ENCODE measurements around the gene CDK16. TPM values are rescaled to one million over a fixed set of nuclear protein-coding genes. Genes with fewer than 3 reads are reported as not detected.

The CDK16 gene
- polyA plus RNA-seq, 1 of the 3 experiments (the other 2 are of a cell fraction) = 116 TPM

DNA sequence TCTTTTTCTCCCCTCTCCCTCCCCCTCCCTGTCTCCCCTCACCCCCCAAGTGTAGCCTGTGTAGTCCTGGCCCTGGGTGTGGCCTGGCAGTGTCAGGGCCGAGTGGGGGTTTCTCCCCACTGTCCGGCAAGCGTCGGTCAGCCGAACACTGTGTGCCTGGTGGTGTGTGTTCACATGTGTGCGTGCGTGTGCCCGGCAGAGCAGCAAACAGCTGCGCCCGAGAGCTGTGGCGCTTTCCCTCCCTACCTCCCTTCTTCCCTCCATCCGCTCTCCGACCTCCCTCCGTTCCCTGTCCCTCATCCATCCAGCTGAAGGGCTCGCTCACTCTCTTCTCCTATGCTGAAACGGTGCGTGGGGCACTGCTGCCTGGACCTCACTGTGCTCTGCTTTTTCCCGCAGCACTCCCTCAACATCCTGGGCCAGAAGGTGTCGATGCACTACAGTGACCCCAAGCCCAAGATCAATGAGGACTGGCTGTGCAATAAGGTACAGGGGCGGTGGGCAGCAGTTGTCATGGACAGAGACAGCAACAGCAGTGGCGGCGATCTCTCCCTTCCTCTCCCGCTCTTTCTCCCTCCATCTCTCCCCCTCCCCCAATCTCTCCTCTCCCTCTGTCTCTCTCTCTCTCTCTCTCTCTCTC lies 42.3 kb upstream of the CDK16 start:
- Histone ChIP-seq H3K27me3 (ENCODE audit: insufficient read depth) (peaks cover 36% of the 10 kb centered on the region; the same call in 1 of the 2 replicates), H3K4me2 (no peak overlapping the region), H3K27ac (ENCODE audit: low read depth in 2 of 2, low read length in 1 of 2) (no peak overlapping the region), H3K9me2 (no peaks in the 10 kb centered on the region), H3K4me3 (ENCODE audit: low read depth in 2 of 2, low read length in 1 of 2) (no peak overlapping the region), H3F3A (replicated peaks; ENCODE audit: insufficient read depth) (no peaks in the 10 kb centered on the region), H3K79me2 (ENCODE audit: insufficient read depth) (no peaks in the 10 kb centered on the region), H3K9me3 (no peaks in the 10 kb centered on the region), H3K9ac (no peak overlapping the region), H3K4me1 (ENCODE audit: control insufficient read depth in 1 of 2, insufficient read depth in 2 of 2, low read depth in 1 of 2, low read length in 1 of 2) (no peaks in the 10 kb centered on the region), H2AFZ (ENCODE audit: low read depth) (no peak overlapping the region), H3K36me3 (replicated peaks in 1 of 2; ENCODE audit: control insufficient read depth in 1 of 2, insufficient read depth in 2 of 2, low read length in 1 of 2) (peaks cover 0 to 12% of the 10 kb centered on the region in 2 experiments), H4K20me1 (ENCODE audit: insufficient read depth) (no peaks in the 10 kb centered on the region)
- CTCF ChIA-PET = interaction anchor here (0.6 to 1.0 kb wide), 2 partner anchors 13 to 600 kb away, joined by 3 to 4 read pairs; no protein-coding TSS in a partner anchor
- DNase-seq = no peak
- TF ChIP-seq MXI1 (IDR thresholded peaks at IDR 0.05; ENCODE audit: low read depth, low read length) (no peak), TEAD4 (IDR thresholded peaks at IDR 0.05; ENCODE audit: borderline replicate concordance, insufficient read depth) (no peak), ELF1 (IDR thresholded peaks at IDR 0.05) (no peak), RXRA (IDR thresholded peaks at IDR 0.05; ENCODE audit: borderline replicate concordance, low read depth) (no peak), NFIC (IDR thresholded peaks at IDR 0.05; ENCODE audit: borderline replicate concordance) (no peak), TAF1 (IDR thresholded peaks at IDR 0.05; ENCODE audit: borderline replicate concordance, low read depth, low read length) (no peak), MEF2A (IDR thresholded peaks at IDR 0.05; ENCODE audit: borderline replicate concordance, low read depth) (no peak), RCOR1 (IDR thresholded peaks at IDR 0.05; ENCODE audit: low read length) (no peak), YY1 (IDR thresholded peaks at IDR 0.05; ENCODE audit: low read depth) (no peak), EP300 (IDR thresholded peaks at IDR 0.05; ENCODE audit: borderline replicate concordance in 1 of 2, low read depth in 1 of 2, low read length in 1 of 2) (no peak), JUND (IDR thresholded peaks at IDR 0.05) (no peak), FOXM1 (IDR thresholded peaks at IDR 0.05; ENCODE audit: low read depth) (no peak)
- TF ChIP-seq, protein P1, sequence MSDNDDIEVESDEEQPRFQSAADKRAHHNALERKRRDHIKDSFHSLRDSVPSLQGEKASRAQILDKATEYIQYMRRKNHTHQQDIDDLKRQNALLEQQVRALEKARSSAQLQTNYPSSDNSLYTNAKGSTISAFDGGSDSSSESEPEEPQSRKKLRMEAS (IDR thresholded peaks at IDR 0.05; ENCODE audit: low read depth) = no peak
- TF ChIP-seq, protein P2, sequence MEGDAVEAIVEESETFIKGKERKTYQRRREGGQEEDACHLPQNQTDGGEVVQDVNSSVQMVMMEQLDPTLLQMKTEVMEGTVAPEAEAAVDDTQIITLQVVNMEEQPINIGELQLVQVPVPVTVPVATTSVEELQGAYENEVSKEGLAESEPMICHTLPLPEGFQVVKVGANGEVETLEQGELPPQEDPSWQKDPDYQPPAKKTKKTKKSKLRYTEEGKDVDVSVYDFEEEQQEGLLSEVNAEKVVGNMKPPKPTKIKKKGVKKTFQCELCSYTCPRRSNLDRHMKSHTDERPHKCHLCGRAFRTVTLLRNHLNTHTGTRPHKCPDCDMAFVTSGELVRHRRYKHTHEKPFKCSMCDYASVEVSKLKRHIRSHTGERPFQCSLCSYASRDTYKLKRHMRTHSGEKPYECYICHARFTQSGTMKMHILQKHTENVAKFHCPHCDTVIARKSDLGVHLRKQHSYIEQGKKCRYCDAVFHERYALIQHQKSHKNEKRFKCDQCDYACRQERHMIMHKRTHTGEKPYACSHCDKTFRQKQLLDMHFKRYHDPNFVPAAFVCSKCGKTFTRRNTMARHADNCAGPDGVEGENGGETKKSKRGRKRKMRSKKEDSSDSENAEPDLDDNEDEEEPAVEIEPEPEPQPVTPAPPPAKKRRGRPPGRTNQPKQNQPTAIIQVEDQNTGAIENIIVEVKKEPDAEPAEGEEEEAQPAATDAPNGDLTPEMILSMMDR (IDR thresholded peaks at IDR 0.05) = no peak
- TF ChIP-seq, protein P3, sequence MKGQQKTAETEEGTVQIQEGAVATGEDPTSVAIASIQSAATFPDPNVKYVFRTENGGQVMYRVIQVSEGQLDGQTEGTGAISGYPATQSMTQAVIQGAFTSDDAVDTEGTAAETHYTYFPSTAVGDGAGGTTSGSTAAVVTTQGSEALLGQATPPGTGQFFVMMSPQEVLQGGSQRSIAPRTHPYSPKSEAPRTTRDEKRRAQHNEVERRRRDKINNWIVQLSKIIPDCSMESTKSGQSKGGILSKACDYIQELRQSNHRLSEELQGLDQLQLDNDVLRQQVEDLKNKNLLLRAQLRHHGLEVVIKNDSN (IDR thresholded peaks at IDR 0.05; ENCODE audit: borderline replicate concordance, low read depth) = no peak
- TF ChIP-seq, protein P4, sequence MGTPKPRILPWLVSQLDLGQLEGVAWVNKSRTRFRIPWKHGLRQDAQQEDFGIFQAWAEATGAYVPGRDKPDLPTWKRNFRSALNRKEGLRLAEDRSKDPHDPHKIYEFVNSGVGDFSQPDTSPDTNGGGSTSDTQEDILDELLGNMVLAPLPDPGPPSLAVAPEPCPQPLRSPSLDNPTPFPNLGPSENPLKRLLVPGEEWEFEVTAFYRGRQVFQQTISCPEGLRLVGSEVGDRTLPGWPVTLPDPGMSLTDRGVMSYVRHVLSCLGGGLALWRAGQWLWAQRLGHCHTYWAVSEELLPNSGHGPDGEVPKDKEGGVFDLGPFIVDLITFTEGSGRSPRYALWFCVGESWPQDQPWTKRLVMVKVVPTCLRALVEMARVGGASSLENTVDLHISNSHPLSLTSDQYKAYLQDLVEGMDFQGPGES (IDR thresholded peaks at IDR 0.05; ENCODE audit: low read depth, low read length) = no peak
- TF ChIP-seq, protein P5, sequence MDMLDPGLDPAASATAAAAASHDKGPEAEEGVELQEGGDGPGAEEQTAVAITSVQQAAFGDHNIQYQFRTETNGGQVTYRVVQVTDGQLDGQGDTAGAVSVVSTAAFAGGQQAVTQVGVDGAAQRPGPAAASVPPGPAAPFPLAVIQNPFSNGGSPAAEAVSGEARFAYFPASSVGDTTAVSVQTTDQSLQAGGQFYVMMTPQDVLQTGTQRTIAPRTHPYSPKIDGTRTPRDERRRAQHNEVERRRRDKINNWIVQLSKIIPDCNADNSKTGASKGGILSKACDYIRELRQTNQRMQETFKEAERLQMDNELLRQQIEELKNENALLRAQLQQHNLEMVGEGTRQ (IDR thresholded peaks at IDR 0.05; ENCODE audit: borderline replicate concordance, low read depth, low read length) = no peak
- TF ChIP-seq, protein P6, sequence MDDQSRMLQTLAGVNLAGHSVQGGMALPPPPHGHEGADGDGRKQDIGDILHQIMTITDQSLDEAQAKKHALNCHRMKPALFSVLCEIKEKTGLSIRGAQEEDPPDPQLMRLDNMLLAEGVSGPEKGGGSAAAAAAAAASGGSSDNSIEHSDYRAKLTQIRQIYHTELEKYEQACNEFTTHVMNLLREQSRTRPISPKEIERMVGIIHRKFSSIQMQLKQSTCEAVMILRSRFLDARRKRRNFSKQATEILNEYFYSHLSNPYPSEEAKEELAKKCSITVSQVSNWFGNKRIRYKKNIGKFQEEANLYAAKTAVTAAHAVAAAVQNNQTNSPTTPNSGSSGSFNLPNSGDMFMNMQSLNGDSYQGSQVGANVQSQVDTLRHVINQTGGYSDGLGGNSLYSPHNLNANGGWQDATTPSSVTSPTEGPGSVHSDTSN (IDR thresholded peaks at IDR 0.05) = no peak
- POLR2A ChIA-PET = no interaction called here
- WGBS (ENCODE audit: low lambda C conversion rate) = 53% methylated on average over 18 of the region's 23 CpGs

Measured in SK-N-SH (cell line).